Karpas-422 (cell line): ENCODE results near the gene INTS3. TPM values are rescaled to one million over a fixed set of nuclear protein-coding genes. Genes with fewer than 3 reads are reported as not detected.
"Not testable (repeated sequence)": the region's sequence is repeated elsewhere in the genome, so short reads cannot be mapped to it uniquely, and the experiment has no call there.

ENCODE experiments used
- DNase-seq: peaks from one replicate; pipeline ENCODE4 v3.0.0-alpha.2; 2015
- H2AFZ ChIP-seq: fragments of 200-600 bp; sonication (generic); 2 replicates; pipeline ENCODE4 v1.6.1; 2014; ENCODE audit warnings: antibody characterized with exemption, low read length, mixed read lengths
- H3K27ac ChIP-seq: fragments of 200-600 bp; sonication (generic); 2 replicates; pipeline ENCODE4 v1.5.1; 2014; ENCODE audit warnings: mild to moderate bottlenecking, low read length, moderate library complexity
- H3K27me3 ChIP-seq: fragments of 200-600 bp; sonication (generic); 2 replicates; pipeline ENCODE4 v1.6.1; 2014; ENCODE audit warnings: low read length, mixed read lengths
- H3K36me3 ChIP-seq: fragments of 200-600 bp; sonication (generic); 2 replicates; pipeline ENCODE4 v1.6.1; 2014; ENCODE audit warnings: low read length, mixed read lengths; ENCODE audit not compliant: insufficient read depth
- H3K4me1 ChIP-seq: fragments of 200-600 bp; sonication (generic); 2 replicates; pipeline ENCODE4 v1.6.1; 2014; ENCODE audit warnings: mild to moderate bottlenecking, low read length, mixed read lengths
- H3K4me2 ChIP-seq: fragments of 200-600 bp; sonication (generic); 2 replicates; pipeline ENCODE4 v1.6.1; 2014; ENCODE audit warnings: low read length, low read depth, mild to moderate bottlenecking; ENCODE audit not compliant: poor library complexity, severe bottlenecking
- H3K4me3 ChIP-seq: fragments of 200-600 bp; sonication (generic); 2 replicates; pipeline ENCODE4 v1.5.1; 2014; ENCODE audit warnings: mild to moderate bottlenecking, antibody characterized with exemption, low read length, mixed read lengths
- H3K79me2 ChIP-seq: fragments of 200-600 bp; sonication (generic); 2 replicates; pipeline ENCODE4 v1.6.1; 2014; ENCODE audit warnings: mild to moderate bottlenecking, low read length, mixed read lengths
- H3K9ac ChIP-seq: fragments of 200-600 bp; sonication (generic); 2 replicates; pipeline ENCODE4 v1.6.0; 2014; ENCODE audit warnings: low read length
- H3K9me2 ChIP-seq: fragments of 200-600 bp; sonication (generic), shearing (Covaris generic); replicated peaks from 2 replicates; pipeline ENCODE4 v1.6.0; 2014; ENCODE audit warnings: mild to moderate bottlenecking, low read length, moderate library complexity; ENCODE audit not compliant: insufficient read depth
- H3K9me3 ChIP-seq: fragments of 300-700, 200-600 bp; sonication (generic); 2 replicates; pipeline ENCODE4 v1.6.1; 2014; ENCODE audit warnings: low read length, mixed read lengths
- H4K20me1 ChIP-seq: fragments of 200-600 bp; sonication (generic); 2 replicates; pipeline ENCODE4 v1.6.1; 2014; ENCODE audit warnings: mild to moderate bottlenecking, antibody characterized with exemption, low read length, low read depth; ENCODE audit not compliant: insufficient read depth
- total RNA-seq: library from RNA; depleted of rRNA; stranded (reverse); fragments of >200 nt; shearing (Covaris generic); gene quantifications from 2 replicates; pipeline ENCODE4 v1.2.3, GENCODE V29; 2014; ENCODE audit warnings: low replicate concordance

INTS3 gene
- total RNA-seq, 1 experiment from 2014 or later: 65.4 TPM

- not testable (repeated sequence) for H2AFZ ChIP-seq, H4K20me1 ChIP-seq, H3K9ac ChIP-seq, H3K4me3 ChIP-seq, H3K9me2 ChIP-seq, H3K27me3 ChIP-seq, H3K36me3 ChIP-seq, DNase-seq, H3K9me3 ChIP-seq, H3K27ac ChIP-seq, H3K4me2 ChIP-seq
- Histone ChIP-seq H3K79me2 (peaks cover 16% of the 10 kb centered on the region), H3K4me1 (peaks cover 16% of the 10 kb centered on the region)
These were observed 3.2 kb upstream of the INTS3 start for GRCh38 chr1:153724634-153725033.

- Histone ChIP-seq H2AFZ (no peak overlapping the region), H3K27me3 (no peaks in the 10 kb centered on the region), H3K9ac (peak overlapping the region; percentile 97), H3K36me3 (no peaks in the 10 kb centered on the region), H3K4me3 (peak overlapping the region; percentile 96), H3K4me1 (peaks cover 30% of the 10 kb centered on the region), H3K79me2 (peaks cover 43% of the 10 kb centered on the region), H3K27ac (peak overlapping the region; percentile 81), H4K20me1 (no peaks in the 10 kb centered on the region), H3K9me2 (no peaks in the 10 kb centered on the region), H3K9me3 (no peaks in the 10 kb centered on the region), H3K4me2 (peak overlapping the region; percentile 98)
- peak; percentile 61 for DNase-seq
These were observed 636 bp downstream of the INTS3 start for GRCh38 chr1:153728305-153729066.

GRCh38 chr1:153730468-153730988, 2.7 kb downstream of the INTS3 start:
- H3K27ac ChIP-seq: no peak overlapping the region

GRCh38 chr1:153733970-153734369, 6.1 kb downstream of the INTS3 start:
- H3K79me2 ChIP-seq: peaks cover 61% of the 10 kb centered on the region
- H3K4me2 ChIP-seq: no peak overlapping the region
- DNase-seq: no peak
- H3K27ac ChIP-seq: no peak overlapping the region
- H3K9me3 ChIP-seq: no peaks in the 10 kb centered on the region
- no peaks in the 10 kb centered on the region for H3K27me3 ChIP-seq
- H4K20me1 ChIP-seq: no peaks in the 10 kb centered on the region
- H3K9ac ChIP-seq: no peak overlapping the region
- no peak overlapping the region for H2AFZ ChIP-seq
- peaks cover 20% of the 10 kb centered on the region for H3K4me1 ChIP-seq
- peaks cover 7% of the 10 kb centered on the region; the same call in 1 of the 2 replicates for H3K36me3 ChIP-seq
- H3K9me2 ChIP-seq: no peaks in the 10 kb centered on the region
- no peak overlapping the region for H3K4me3 ChIP-seq

More at GRCh38 chr1:153730468-153730988, 2.7 kb downstream of the INTS3 start:
- peaks cover 30% of the 10 kb centered on the region for H3K4me1 ChIP-seq
- H3K9me3 ChIP-seq: no peaks in the 10 kb centered on the region
- no peaks in the 10 kb centered on the region for H4K20me1 ChIP-seq
- H3K9ac ChIP-seq: 0 out of 2 replicates have a peak overlapping the region, but pooled peaks have one; percentile 97
- H2AFZ ChIP-seq: no peak overlapping the region
- peak overlapping the region; percentile 96; the same call in 1 of the 2 replicates for H3K4me3 ChIP-seq
- peaks cover 61% of the 10 kb centered on the region for H3K79me2 ChIP-seq
- peak overlapping the region; percentile 98 for H3K4me2 ChIP-seq
- H3K27me3 ChIP-seq: no peaks in the 10 kb centered on the region
- no peaks in the 10 kb centered on the region for H3K9me2 ChIP-seq
- no peaks in the 10 kb centered on the region for H3K36me3 ChIP-seq
- DNase-seq: no peak

- Histone ChIP-seq H3K27me3 (no peaks in the 10 kb centered on the region), H3K36me3 (peaks cover 7% of the 10 kb centered on the region; the same call in 1 of the 2 replicates), H2AFZ (no peak overlapping the region), H3K27ac (no peak overlapping the region), H3K4me3 (no peak overlapping the region), H3K9me3 (no peaks in the 10 kb centered on the region), H4K20me1 (no peaks in the 10 kb centered on the region), H3K9me2 (no peaks in the 10 kb centered on the region), H3K4me1 (peaks cover 15% of the 10 kb centered on the region), H3K9ac (no peak overlapping the region), H3K4me2 (no peak overlapping the region), H3K79me2 (peaks cover 56% of the 10 kb centered on the region)
- DNase-seq: no peak
These were observed 6.7 kb downstream of the INTS3 start for GRCh38 chr1:153734396-153735089.

GRCh38 chr1:153735090-153735420, 7.2 kb downstream of the INTS3 start:
- no peak overlapping the region for H3K9ac ChIP-seq

GRCh38 chr1:153741986-153742385, 14.1 kb downstream of the INTS3 start:
- H4K20me1 ChIP-seq: no peaks in the 10 kb centered on the region
- no peak overlapping the region for H3K4me3 ChIP-seq
- no peaks in the 10 kb centered on the region for H3K9me2 ChIP-seq
- no peaks in the 10 kb centered on the region for H3K9me3 ChIP-seq
- DNase-seq: no peak
- peak overlapping the region; percentile 77 for H3K27ac ChIP-seq
- no peak overlapping the region for H2AFZ ChIP-seq
- H3K9ac ChIP-seq: 0 out of 2 replicates have a peak overlapping the region, but pooled peaks have one; percentile 16
- H3K4me1 ChIP-seq: peaks cover 28% of the 10 kb centered on the region
- peak overlapping the region; percentile 45 for H3K4me2 ChIP-seq
- peaks cover 24% of the 10 kb centered on the region for H3K79me2 ChIP-seq
- no peaks in the 10 kb centered on the region for H3K27me3 ChIP-seq
- peaks cover 47% of the 10 kb centered on the region for H3K36me3 ChIP-seq

More at GRCh38 chr1:153735090-153735420, 7.2 kb downstream of the INTS3 start:
- Histone ChIP-seq H4K20me1 (no peaks in the 10 kb centered on the region), H3K27ac (no peak overlapping the region), H3K4me2 (no peak overlapping the region), H3K4me1 (peaks cover 10% of the 10 kb centered on the region), H3K36me3 (peaks cover 7% of the 10 kb centered on the region; the same call in 1 of the 2 replicates), H2AFZ (no peak overlapping the region), H3K27me3 (no peaks in the 10 kb centered on the region), H3K4me3 (no peak overlapping the region), H3K9me3 (no peaks in the 10 kb centered on the region), H3K9me2 (no peaks in the 10 kb centered on the region), H3K79me2 (peaks cover 50% of the 10 kb centered on the region)
- no peak for DNase-seq
